IMR-90 (cell line): ENCODE results near the gene SHLD1. TPM values are rescaled to one million over a fixed set of nuclear protein-coding genes. Genes with fewer than 3 reads are reported as not detected.

Experiments
- ATAC-seq: fragments of 200-7000 bp; cut with Tn5 transposase; 2 replicates; pipeline ENCODE4 v1.9.1; 2020; ENCODE audit warnings: low read depth, mild to moderate bottlenecking, moderate library complexity
- BruUV-seq: library from RNA; stranded (reverse); fragments of 400-500 nt; replicated peaks from 2 replicates; lab custom pipeline; 2021; lab: Mats Ljungman, UMichigan
- CTCF ChIA-PET: fragments of 300-600 bp; formaldehyde crosslinking; extraction: SDS; loops from one replicate; lab custom pipeline; 2021; ENCODE audit warnings: antibody characterized with exemption; lab: Yijun Ruan, JAX
- POLR2A ChIA-PET: fragments of 300-600 bp; sonication (Branson Sonifier 250); formaldehyde crosslinking; loops from one replicate; lab custom pipeline; 2022; ENCODE audit warnings: antibody characterized with exemption; ENCODE audit not compliant: unreplicated experiment; lab: Charles Lee
- DNase-seq: peaks from one replicate; pipeline ENCODE4 v3.0.0; 2013
- H2AFZ ChIP-seq: replicated peaks from 2 replicates; pipeline ENCODE3; 2013; ENCODE audit warnings: low read length, mild to moderate bottlenecking; ENCODE audit not compliant: poor library complexity
- H2AK5ac ChIP-seq: 2 replicates; pipeline ENCODE4 v1.6.1; 2013; ENCODE audit warnings: low read depth, low read length, inconsistent platforms
- H2AK9ac ChIP-seq: replicated peaks from 2 replicates; pipeline ENCODE3; 2013; ENCODE audit warnings: mild to moderate bottlenecking, low read depth, low read length, moderate library complexity; ENCODE audit not compliant: poor library complexity
- H2BK120ac ChIP-seq: 2 replicates; pipeline ENCODE4 v1.6.1; 2013; ENCODE audit warnings: low read depth, low read length, inconsistent platforms
- H2BK15ac ChIP-seq: 3 replicates; pipeline ENCODE4 v1.6.1; 2013; ENCODE audit warnings: low read depth, low read length, inconsistent platforms
- H2BK20ac ChIP-seq: 2 replicates; pipeline ENCODE4 v1.6.1; 2013; ENCODE audit warnings: low read depth, mild to moderate bottlenecking, inconsistent platforms, low read length, moderate library complexity
- H2BK5ac ChIP-seq: 2 replicates; pipeline ENCODE4 v1.6.1; 2013; ENCODE audit warnings: mild to moderate bottlenecking, low read depth, low read length, inconsistent platforms; ENCODE audit not compliant: poor library complexity, severe bottlenecking
- H3K14ac ChIP-seq: replicated peaks from 2 replicates; pipeline ENCODE4 v1.6.1; 2013; ENCODE audit warnings: low read depth, low read length, inconsistent platforms
- H3K18ac ChIP-seq: 2 replicates; pipeline ENCODE4 v1.6.1; 2013; ENCODE audit warnings: low read depth, low read length, control low read depth
- H3K23ac ChIP-seq: 2 replicates; pipeline ENCODE4 v1.6.1; 2013; ENCODE audit warnings: low read depth, low read length, inconsistent platforms
- H3K27ac ChIP-seq: 2 replicates; pipeline ENCODE4 v1.5.1; 2013; ENCODE audit warnings: mild to moderate bottlenecking, control low read depth, low read length; ENCODE audit not compliant: insufficient read depth
- H3K27me3 ChIP-seq: 2 replicates; pipeline ENCODE4 v1.6.1; 2013; ENCODE audit warnings: low read length; ENCODE audit not compliant: control insufficient read depth, insufficient read depth
- H3K36me3 ChIP-seq: 2 replicates; pipeline ENCODE4 v1.6.1; 2013; ENCODE audit warnings: low read length, mixed read lengths; ENCODE audit not compliant: control insufficient read depth, insufficient read depth
- H3K4ac ChIP-seq: 2 replicates; pipeline ENCODE4 v1.6.1; 2013; ENCODE audit warnings: low read depth, low read length, inconsistent platforms
- H3K4me1 ChIP-seq: 2 replicates; pipeline ENCODE4 v1.6.1; 2013; ENCODE audit warnings: low read length, mixed read lengths; ENCODE audit not compliant: control insufficient read depth, insufficient read depth
- H3K4me2 ChIP-seq: 2 replicates; pipeline ENCODE4 v1.6.1; 2013; ENCODE audit warnings: low read depth, mild to moderate bottlenecking, control low read depth, low read length, moderate library complexity
- H3K4me3 ChIP-seq: 2 replicates; pipeline ENCODE4 v1.5.1; 2013; ENCODE audit warnings: low read depth, mild to moderate bottlenecking, control low read depth, low read length, moderate library complexity; ENCODE audit not compliant: insufficient read depth
- H3K56ac ChIP-seq: 2 replicates; pipeline ENCODE4 v1.6.1; 2013; ENCODE audit warnings: low read length, inconsistent platforms; ENCODE audit not compliant: insufficient read depth; ENCODE audit errors: extremely low read depth
- H3K79me1 ChIP-seq, 2 experiments: 2 replicates each; pipeline ENCODE4 v1.6.1; 2013; ENCODE audit warnings: low read length in 2 of 2, inconsistent platforms in 1 of 2, low read depth in 1 of 2
- H3K9ac ChIP-seq: 2 replicates; pipeline ENCODE4 v1.6.1; 2013; ENCODE audit warnings: low read depth, low read length, control low read depth
- H3K9me1 ChIP-seq: 2 replicates; pipeline ENCODE4 v1.6.1; 2013; ENCODE audit warnings: low read length, inconsistent platforms; ENCODE audit not compliant: insufficient read depth
- H3K9me3 ChIP-seq: 2 replicates; pipeline ENCODE4 v1.6.1; 2013; ENCODE audit warnings: low read length; ENCODE audit not compliant: control insufficient read depth, insufficient read depth
- H4K20me1 ChIP-seq: 2 replicates; pipeline ENCODE4 v1.6.1; 2013; ENCODE audit warnings: low read length, inconsistent platforms; ENCODE audit not compliant: insufficient read depth
- H4K5ac ChIP-seq: 2 replicates; pipeline ENCODE4 v1.6.1; 2013; ENCODE audit warnings: mild to moderate bottlenecking, low read depth, low read length, control low read depth
- H4K8ac ChIP-seq, 2 experiments: 2 replicates each; pipeline ENCODE4 v1.6.1; 2013; ENCODE audit warnings: low read depth in 2 of 2, low read length in 2 of 2, control low read depth in 1 of 2, inconsistent platforms in 1 of 2
- H4K91ac ChIP-seq: 2 replicates; pipeline ENCODE4 v1.6.1; 2013; ENCODE audit warnings: low read depth, low read length, inconsistent platforms; ENCODE audit not compliant: insufficient read depth
- BHLHE40 ChIP-seq: fragments of 150-350 bp; IDR thresholded peaks from 2 replicates; pipeline ENCODE4 v1.6.1; 2016; ENCODE audit warnings: mild to moderate bottlenecking, low read depth, low read length
- CEBPB ChIP-seq: IDR thresholded peaks from 2 replicates; pipeline ENCODE4 v1.6.1; 2012; ENCODE audit warnings: low read depth, low read length, improper control_type of control experiment
- CHD1 ChIP-seq: IDR thresholded peaks from 2 replicates; pipeline ENCODE4 v1.6.1; 2012; ENCODE audit warnings: low read depth, low read length, improper control_type of control experiment
- FOS ChIP-seq: fragments of 150-350 bp; IDR thresholded peaks from 2 replicates; pipeline ENCODE4 v1.6.1; 2016; ENCODE audit warnings: low read depth, low read length
- MAFK ChIP-seq: IDR thresholded peaks from 2 replicates; pipeline ENCODE4 v1.6.1; 2012; ENCODE audit warnings: low read depth, low read length, improper control_type of control experiment
- MAZ ChIP-seq: IDR thresholded peaks from 2 replicates; pipeline ENCODE4 v1.6.1; 2012; ENCODE audit warnings: low read depth, mild to moderate bottlenecking, low read length, improper control_type of control experiment, moderate library complexity, borderline replicate concordance
- MXI1 ChIP-seq: IDR thresholded peaks from 2 replicates; pipeline ENCODE4 v1.6.1; 2012; ENCODE audit warnings: low read depth, mild to moderate bottlenecking, low read length, moderate library complexity, borderline replicate concordance
- NFE2L2 ChIP-seq: fragments of 150-350 bp; IDR thresholded peaks from 2 replicates; pipeline ENCODE4 v1.6.1; 2016; ENCODE audit warnings: low read depth, mild to moderate bottlenecking, low read length
- POLR2A ChIP-seq: IDR thresholded peaks from 2 replicates; pipeline ENCODE4 v1.6.1; 2012; ENCODE audit warnings: mild to moderate bottlenecking, low read depth, low read length
- RAD21 ChIP-seq: IDR thresholded peaks from 2 replicates; pipeline ENCODE4 v1.6.1; 2012; ENCODE audit warnings: low read length, improper control_type of control experiment
- RCOR1 ChIP-seq: IDR thresholded peaks from 2 replicates; pipeline ENCODE4 v1.6.1; 2012; ENCODE audit warnings: mild to moderate bottlenecking, low read length, improper control_type of control experiment; ENCODE audit not compliant: insufficient replicate concordance
- RFX5 ChIP-seq: IDR thresholded peaks from 2 replicates; pipeline ENCODE4 v1.8.0; 2012; ENCODE audit warnings: low read depth, mild to moderate bottlenecking, low read length, moderate library complexity
- SMC3 ChIP-seq: fragments of 150-350 bp; IDR thresholded peaks from 2 replicates; pipeline ENCODE4 v1.6.1; 2016; ENCODE audit warnings: low read depth, mild to moderate bottlenecking, antibody characterized with exemption, low read length, moderate library complexity
- WGBS, 2 experiments: methylation state at CpG; one replicate each; pipeline versions ENCODE4 v1.1.5 to v1.1.7; 2013; ENCODE audit warnings: missing lambda C conversion rate in 2 of 2; ENCODE audit not compliant: insufficient read length in 1 of 2; ENCODE audit errors: extremely low coverage in 2 of 2; 5-methylcytosine and 5-hydroxymethylcytosine counted together
- dilution Hi-C: fragments of 300-500 bp; cut with HindIII; formaldehyde crosslinking; loops from one replicate; pipeline ENCODE4 v1.14.3; 2018; ENCODE audit warnings: low sequenced_read_pairs; ENCODE audit not compliant: unreplicated experiment
- in situ Hi-C: fragments of 300-500 bp; cut with MboI; formaldehyde crosslinking; loops from 3 replicates; pipeline ENCODE4 v1.14.3; 2019; ENCODE audit warnings: low sequenced_read_pairs, inconsistent platforms, mixed read lengths
- intact Hi-C: fragments of 100-400 bp; cut with micrococcal nuclease; formaldehyde crosslinking; loops from 2 replicates; pipeline ENCODE4 v1.10.0; 2022
- polyA plus RNA-seq, 3 experiments: library from polyadenylated mRNA; depleted of rRNA; stranded (reverse); fragments of >200 nt; gene quantifications; 2 replicates each; pipeline ENCODE4 v1.2.3, GENCODE V29; 2012; ENCODE audit warnings: low replicate concordance in 1 of 3
- total RNA-seq: library from RNA; depleted of rRNA; stranded (reverse); fragments of >200 nt; gene quantifications from 2 replicates; pipeline ENCODE4 v1.2.3, GENCODE V29; 2012
- TF ChIP-seq, protein P1 (sequence below): fragments of 150-350 bp; IDR thresholded peaks from 2 replicates; pipeline ENCODE4 v1.6.1; 2016; ENCODE audit warnings: low read depth, mild to moderate bottlenecking, low read length, moderate library complexity, borderline replicate concordance
- TF ChIP-seq, protein P2 (sequence below): conservative IDR thresholded peaks from 2 replicates; pipeline ENCODE4 v1.5.1; 2012; ENCODE audit warnings: mild to moderate bottlenecking, low read depth, low read length, improper control_type of control experiment
- TF ChIP-seq, protein P3 (sequence below): fragments of 150-350 bp; IDR thresholded peaks from 2 replicates; pipeline ENCODE4 v1.6.1; 2017; ENCODE audit warnings: mild to moderate bottlenecking, antibody characterized with exemption, low read length, low read depth

The SHLD1 gene
- total and polyA plus RNA-seq, 2 of the 4 experiments (the other 2 are of a cell fraction), result 2.6 to 3.0 TPM

DNA sequence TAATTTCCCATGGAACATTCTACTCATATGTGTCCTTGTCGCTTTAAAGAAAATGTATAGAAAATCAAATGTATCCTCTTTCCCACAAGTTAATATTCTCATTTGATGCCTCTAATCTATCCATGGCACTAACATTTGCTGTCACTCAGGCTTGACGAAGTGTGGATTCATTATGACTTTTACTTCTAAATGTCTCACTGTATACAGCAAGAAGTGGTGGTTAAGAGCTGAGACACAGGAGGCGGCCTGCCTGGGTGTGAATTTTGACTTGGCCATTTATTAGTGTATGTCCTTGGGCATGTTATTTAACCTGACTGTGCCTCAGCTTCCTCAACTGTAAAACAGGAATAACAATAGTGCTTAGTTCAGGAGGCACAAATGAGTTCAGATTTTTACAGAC, 130.1 kb downstream of the SHLD1 start:
- ChIA-PET POLR2A (no interaction called here), CTCF (no interaction called here)

More for the DNA sequence above, 130.1 kb downstream of the SHLD1 start:
- no TSS peak for BruUV-seq
- no CpG with 5 or more reads among the region's 3 CpGs for WGBS, 2 experiments
- Histone ChIP-seq H3K18ac (no peak overlapping the region), H2BK120ac (no peak overlapping the region), H3K23ac (no peak overlapping the region), H3K79me1 (no peaks in the 10 kb centered on the region), H4K8ac (no peak overlapping the region), H3K36me3 (no peaks in the 10 kb centered on the region), H3K27me3 (peaks cover 15% of the 10 kb centered on the region), H3K4me1 (no peaks in the 10 kb centered on the region), H3K4ac (no peak overlapping the region), H2BK5ac (no peak overlapping the region), H3K27ac (no peak overlapping the region), H4K20me1 (no peaks in the 10 kb centered on the region), H2BK15ac (no peak overlapping the region), H4K5ac (no peak overlapping the region), H3K9me1 (no peaks in the 10 kb centered on the region), H2AK9ac (no peak overlapping the region), H2AK5ac (no peak overlapping the region), H2AFZ (no peak overlapping the region), H3K9ac (no peak overlapping the region), H3K56ac (no peak overlapping the region), H3K14ac (no peak overlapping the region), H2BK20ac (no peak overlapping the region), H3K4me3 (no peak overlapping the region), H3K9me3 (no peaks in the 10 kb centered on the region), H3K4me2 (no peak overlapping the region), H4K91ac (no peak overlapping the region)
- intact Hi-C loops (no loop called here), dilution Hi-C loops (no loop called here), in situ Hi-C loops (no loop called here)
- TF ChIP-seq, protein P1, sequence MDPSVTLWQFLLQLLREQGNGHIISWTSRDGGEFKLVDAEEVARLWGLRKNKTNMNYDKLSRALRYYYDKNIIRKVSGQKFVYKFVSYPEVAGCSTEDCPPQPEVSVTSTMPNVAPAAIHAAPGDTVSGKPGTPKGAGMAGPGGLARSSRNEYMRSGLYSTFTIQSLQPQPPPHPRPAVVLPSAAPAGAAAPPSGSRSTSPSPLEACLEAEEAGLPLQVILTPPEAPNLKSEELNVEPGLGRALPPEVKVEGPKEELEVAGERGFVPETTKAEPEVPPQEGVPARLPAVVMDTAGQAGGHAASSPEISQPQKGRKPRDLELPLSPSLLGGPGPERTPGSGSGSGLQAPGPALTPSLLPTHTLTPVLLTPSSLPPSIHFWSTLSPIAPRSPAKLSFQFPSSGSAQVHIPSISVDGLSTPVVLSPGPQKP, result no peak
- no peak for TF ChIP-seq MXI1
- TF ChIP-seq, protein P2, sequence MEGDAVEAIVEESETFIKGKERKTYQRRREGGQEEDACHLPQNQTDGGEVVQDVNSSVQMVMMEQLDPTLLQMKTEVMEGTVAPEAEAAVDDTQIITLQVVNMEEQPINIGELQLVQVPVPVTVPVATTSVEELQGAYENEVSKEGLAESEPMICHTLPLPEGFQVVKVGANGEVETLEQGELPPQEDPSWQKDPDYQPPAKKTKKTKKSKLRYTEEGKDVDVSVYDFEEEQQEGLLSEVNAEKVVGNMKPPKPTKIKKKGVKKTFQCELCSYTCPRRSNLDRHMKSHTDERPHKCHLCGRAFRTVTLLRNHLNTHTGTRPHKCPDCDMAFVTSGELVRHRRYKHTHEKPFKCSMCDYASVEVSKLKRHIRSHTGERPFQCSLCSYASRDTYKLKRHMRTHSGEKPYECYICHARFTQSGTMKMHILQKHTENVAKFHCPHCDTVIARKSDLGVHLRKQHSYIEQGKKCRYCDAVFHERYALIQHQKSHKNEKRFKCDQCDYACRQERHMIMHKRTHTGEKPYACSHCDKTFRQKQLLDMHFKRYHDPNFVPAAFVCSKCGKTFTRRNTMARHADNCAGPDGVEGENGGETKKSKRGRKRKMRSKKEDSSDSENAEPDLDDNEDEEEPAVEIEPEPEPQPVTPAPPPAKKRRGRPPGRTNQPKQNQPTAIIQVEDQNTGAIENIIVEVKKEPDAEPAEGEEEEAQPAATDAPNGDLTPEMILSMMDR, result no peak
- TF ChIP-seq POLR2A, result no peak
- TF ChIP-seq BHLHE40, result no peak
- no peak for TF ChIP-seq RCOR1
- no peak for TF ChIP-seq SMC3
- TF ChIP-seq RFX5, result no peak
- TF ChIP-seq NFE2L2, result no peak
- no peak for TF ChIP-seq FOS
- no peak for TF ChIP-seq MAFK
- TF ChIP-seq CEBPB, result no peak
- TF ChIP-seq CHD1, result no peak
- TF ChIP-seq, protein P3, sequence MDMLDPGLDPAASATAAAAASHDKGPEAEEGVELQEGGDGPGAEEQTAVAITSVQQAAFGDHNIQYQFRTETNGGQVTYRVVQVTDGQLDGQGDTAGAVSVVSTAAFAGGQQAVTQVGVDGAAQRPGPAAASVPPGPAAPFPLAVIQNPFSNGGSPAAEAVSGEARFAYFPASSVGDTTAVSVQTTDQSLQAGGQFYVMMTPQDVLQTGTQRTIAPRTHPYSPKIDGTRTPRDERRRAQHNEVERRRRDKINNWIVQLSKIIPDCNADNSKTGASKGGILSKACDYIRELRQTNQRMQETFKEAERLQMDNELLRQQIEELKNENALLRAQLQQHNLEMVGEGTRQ, result no peak
- no peak for TF ChIP-seq RAD21
- TF ChIP-seq MAZ, result no peak
- no peak for DNase-seq
- ATAC-seq, result no peak
